ENCODE results near the gene SLC4A1.

Gene SLC4A1

GRCh38 chr17:44267818-44268490 is at the start of gene SLC4A1:
SLC4A1 (minus strand) TSS chr17:44268135; CDS start chr17:44262866, 5,269 bp downstream.
- no peak for DNase-seq (ENCODE audit: low read depth)

GRCh38 chr17:44317545-44317944 is 49.6 kb upstream of the SLC4A1 start:
- DNase-seq (ENCODE audit: low read depth): no peak

- DNase-seq (ENCODE audit: low read depth): no peak
Observed at GRCh38 chr17:44315760-44316731, 48.1 kb upstream of the SLC4A1 start.

- no peak for DNase-seq (ENCODE audit: low read depth)
Observed at GRCh38 chr17:44314869-44315661, 47.1 kb upstream of the SLC4A1 start.

- no peak for DNase-seq (ENCODE audit: low read depth)
Observed at GRCh38 chr17:44314524-44314868, 46.6 kb upstream of the SLC4A1 start.

GRCh38 chr17:44314031-44314430 is 46.1 kb upstream of the SLC4A1 start:
- DNase-seq (ENCODE audit: low read depth): no peak

- DNase-seq (ENCODE audit: low read depth): no peak
Observed at GRCh38 chr17:44312396-44313104, 44.6 kb upstream of the SLC4A1 start.

- DNase-seq (ENCODE audit: low read depth): no peak
Observed at GRCh38 chr17:44311562-44312181, 43.7 kb upstream of the SLC4A1 start.

- no peak for DNase-seq (ENCODE audit: low read depth)
Observed at GRCh38 chr17:44310609-44311376, 42.9 kb upstream of the SLC4A1 start.

GRCh38 chr17:44310188-44310587 is 42.3 kb upstream of the SLC4A1 start:
- DNase-seq (ENCODE audit: low read depth): no peak

- no peak for DNase-seq (ENCODE audit: low read depth)
Observed at GRCh38 chr17:44309472-44309871, 41.5 kb upstream of the SLC4A1 start.

GRCh38 chr17:44308865-44309264 is 40.9 kb upstream of the SLC4A1 start:
- DNase-seq (ENCODE audit: low read depth): no peak

- peak; percentile 31 for DNase-seq (ENCODE audit: low read depth)
Observed at GRCh38 chr17:44308320-44308818, 40.4 kb upstream of the SLC4A1 start, which contains the start of gene RUNDC3A. RUNDC3A (plus strand) TSS chr17:44308601; CDS start chr17:44308833, 232 bp downstream.

GRCh38 chr17:44307387-44308186 is 39.7 kb upstream of the SLC4A1 start:
- DNase-seq (ENCODE audit: low read depth): no peak

GRCh38 chr17:44304651-44305050 is 36.7 kb upstream of the SLC4A1 start:
- DNase-seq (ENCODE audit: low read depth): no peak

- DNase-seq (ENCODE audit: low read depth): no peak
Observed at GRCh38 chr17:44297975-44298374, 30.0 kb upstream of the SLC4A1 start.

GRCh38 chr17:44293509-44294226 is 25.7 kb upstream of the SLC4A1 start:
- no peak for DNase-seq (ENCODE audit: low read depth)

- DNase-seq (ENCODE audit: low read depth): no peak
Observed at GRCh38 chr17:44287651-44288050, 19.7 kb upstream of the SLC4A1 start.

- DNase-seq (ENCODE audit: low read depth): no peak
Observed at GRCh38 chr17:44284024-44284400, 16.1 kb upstream of the SLC4A1 start.

Data from stromal cell of bone marrow (primary cell).